H1 (cell line): ENCODE results near the gene ORAI3. TPM values are rescaled to one million over a fixed set of nuclear protein-coding genes. Genes with fewer than 3 reads are reported as not detected.

ENCODE experiments used
- CTCF ChIA-PET: fragments of 300-600 bp; sonication (Branson Sonifier 250); formaldehyde crosslinking; loops from one replicate; lab custom pipeline; 2021; ENCODE audit not compliant: partially characterized antibody; lab: Charles Lee
- POLR2A ChIA-PET: fragments of 300-600 bp; sonication (Branson Sonifier 250); formaldehyde crosslinking; loops from one replicate; lab custom pipeline; 2021; ENCODE audit warnings: inconsistent platforms; ENCODE audit not compliant: partially characterized antibody; lab: Charles Lee
- DNase-seq, 2 experiments: peaks; one replicate each; pipeline versions ENCODE4 v3.0.0 to v3.0.0-alpha.2; 2010 to 2022; ENCODE audit warnings: low spot score in 2 of 2, low read depth in 1 of 2, mixed read lengths in 1 of 2
- FAIRE-seq: peaks from 2 replicates; lab custom pipeline; 2011; peaks lifted over from hg19 to GRCh38; lab: Jason Lieb, UNC
- H2AFZ ChIP-seq: 2 replicates; pipeline ENCODE4 v1.8.1; 2012; ENCODE audit warnings: low read length, inconsistent platforms
- H2AK5ac ChIP-seq: 2 replicates; pipeline ENCODE4 v1.6.1; 2013; ENCODE audit warnings: low read depth, low read length
- H2BK120ac ChIP-seq: replicated peaks from 2 replicates; pipeline ENCODE3; 2013; ENCODE audit warnings: low read depth, low read length, inconsistent platforms
- H2BK12ac ChIP-seq: 2 replicates; pipeline ENCODE4 v1.6.1; 2013; ENCODE audit warnings: low read depth, low read length
- H2BK15ac ChIP-seq: 2 replicates; pipeline ENCODE4 v1.6.1; 2013; ENCODE audit warnings: low read length
- H2BK20ac ChIP-seq: 2 replicates; pipeline ENCODE4 v1.6.1; 2013; ENCODE audit warnings: low read length
- H2BK5ac ChIP-seq: 2 replicates; pipeline ENCODE4 v1.6.1; 2013; ENCODE audit warnings: low read depth, low read length
- H3K14ac ChIP-seq: 2 replicates; pipeline ENCODE4 v1.6.1; 2013; ENCODE audit warnings: inconsistent platforms; ENCODE audit not compliant: insufficient read length
- H3K18ac ChIP-seq: 2 replicates; pipeline ENCODE4 v1.6.1; 2013; ENCODE audit warnings: low read length; ENCODE audit errors: extremely low read depth
- H3K23ac ChIP-seq: 2 replicates; pipeline ENCODE4 v1.6.1; 2013; ENCODE audit warnings: inconsistent platforms; ENCODE audit not compliant: insufficient read length
- H3K23me2 ChIP-seq: 2 replicates; pipeline ENCODE4 v1.6.1; 2013; ENCODE audit warnings: low read depth, low read length
- H3K27ac ChIP-seq: 2 replicates; pipeline ENCODE4 v1.6.1; 2011; ENCODE audit warnings: low read depth, low read length, inconsistent platforms
- H3K27me3 ChIP-seq, 4 experiments: replicated peaks in 1 of 4; 1 replicate in 1 of 4; 2 replicates in 3 of 4; pipeline versions ENCODE4 v1.6.1 to v1.8.1; 2011 to 2013; ENCODE audit warnings: low read length in 3 of 4, mild to moderate bottlenecking in 3 of 4, inconsistent platforms in 2 of 4, mixed read lengths in 2 of 4, moderate library complexity in 1 of 4; ENCODE audit not compliant: control insufficient read depth in 3 of 4, insufficient read depth in 3 of 4; ENCODE audit errors: extremely low read depth in 1 of 4
- H3K36me3 ChIP-seq, 4 experiments: 2 replicates each; pipeline versions ENCODE4 v1.6.1 to v1.8.1; 2011 to 2013; ENCODE audit warnings: mild to moderate bottlenecking in 4 of 4, low read length in 3 of 4, moderate library complexity in 2 of 4, control low read depth in 1 of 4, inconsistent platforms in 1 of 4; ENCODE audit not compliant: insufficient read depth in 4 of 4, control insufficient read depth in 2 of 4
- H3K4ac ChIP-seq: replicated peaks from 2 replicates; pipeline ENCODE3; 2013; ENCODE audit warnings: low read length, low read depth, mixed read lengths, inconsistent platforms; ENCODE audit not compliant: insufficient read length
- H3K4me1 ChIP-seq, 4 experiments: replicated peaks in 1 of 4; 1 replicate in 1 of 4; 2 replicates in 3 of 4; pipeline versions ENCODE4 v1.6.1 to v1.8.1; 2011 to 2013; ENCODE audit warnings: low read length in 3 of 4, inconsistent platforms in 2 of 4, mixed read lengths in 1 of 4; ENCODE audit not compliant: insufficient read depth in 4 of 4, control insufficient read depth in 3 of 4
- H3K4me2 ChIP-seq, 2 experiments: 2 replicates each; pipeline versions ENCODE4 v1.6.1 to v1.8.1; 2011 to 2013; ENCODE audit warnings: low read depth in 2 of 2, low read length in 2 of 2, control low read depth in 1 of 2, inconsistent platforms in 1 of 2, mild to moderate bottlenecking in 1 of 2; ENCODE audit not compliant: insufficient read depth in 1 of 2
- H3K4me3 ChIP-seq, 4 experiments: fragments of 200-600, 300-600 bp in 1 of 4; sonication (generic), shearing (Covaris generic), sonication (Bioruptor Twin) in 1 of 4; 2 replicates each; pipeline versions ENCODE4 v1.5.1 to v1.8.1; 2011 to 2016; ENCODE audit warnings: low read length in 4 of 4, low read depth in 3 of 4, control low read depth in 2 of 4, inconsistent platforms in 2 of 4, mild to moderate bottlenecking in 2 of 4, mixed read lengths in 1 of 4, moderate library complexity in 1 of 4; ENCODE audit not compliant: insufficient read depth in 2 of 4; ENCODE audit errors: extremely low read depth in 1 of 4
- H3K56ac ChIP-seq: replicated peaks from 2 replicates; pipeline ENCODE3; 2013; ENCODE audit warnings: low read depth, mild to moderate bottlenecking, mixed read lengths, low read length, inconsistent platforms; ENCODE audit not compliant: insufficient read length
- H3K79me1 ChIP-seq: 2 replicates; pipeline ENCODE4 v1.6.1; 2013; ENCODE audit warnings: low read depth, low read length, control low read depth
- H3K79me2 ChIP-seq, 2 experiments: 2 replicates each; pipeline versions ENCODE4 v1.6.1 to v1.8.1; 2012 to 2013; ENCODE audit warnings: low read length in 2 of 2, mild to moderate bottlenecking in 2 of 2, inconsistent platforms in 1 of 2; ENCODE audit not compliant: insufficient read depth in 2 of 2, control insufficient read depth in 1 of 2
- H3K9ac ChIP-seq, 4 experiments: replicated peaks in 1 of 4; 1 replicate in 1 of 4; 2 replicates in 3 of 4; pipeline versions ENCODE4 v1.6.1 to v1.8.1; 2011 to 2013; ENCODE audit warnings: low read depth in 3 of 4, low read length in 3 of 4, control low read depth in 2 of 4, mild to moderate bottlenecking in 2 of 4, moderate library complexity in 2 of 4, inconsistent platforms in 1 of 4; ENCODE audit errors: extremely low read depth in 1 of 4
- H3K9me3 ChIP-seq, 2 experiments: 2 replicates each; pipeline versions ENCODE4 v1.6.1 to v1.8.1; 2012 to 2013; ENCODE audit warnings: mild to moderate bottlenecking in 2 of 2, moderate library complexity in 2 of 2, control low read depth in 1 of 2, inconsistent platforms in 1 of 2, low read depth in 1 of 2, low read length in 1 of 2, mixed read lengths in 1 of 2; ENCODE audit not compliant: insufficient read depth in 2 of 2
- H4K20me1 ChIP-seq, 2 experiments: replicated peaks in 1 of 2; 2 replicates each; pipeline versions ENCODE3 to v1.8.1; 2011 to 2013; ENCODE audit warnings: inconsistent platforms in 2 of 2, low read length in 2 of 2, mild to moderate bottlenecking in 1 of 2; ENCODE audit not compliant: insufficient read depth in 2 of 2, control insufficient read depth in 1 of 2
- H4K5ac ChIP-seq: 2 replicates; pipeline ENCODE4 v1.6.1; 2013; ENCODE audit warnings: low read length, low read depth, mixed read lengths, inconsistent platforms; ENCODE audit not compliant: insufficient read length
- H4K8ac ChIP-seq: 2 replicates; pipeline ENCODE4 v1.8.0; 2013; ENCODE audit warnings: mild to moderate bottlenecking, moderate library complexity, low read length, inconsistent platforms; ENCODE audit not compliant: insufficient read depth; ENCODE audit errors: extremely low read depth
- H4K91ac ChIP-seq: replicated peaks from 2 replicates; pipeline ENCODE3; 2013; ENCODE audit warnings: low read length, mixed read lengths, inconsistent platforms; ENCODE audit not compliant: insufficient read length
- CHD1 ChIP-seq: IDR thresholded peaks from 2 replicates; pipeline ENCODE4 v1.6.1; 2012; ENCODE audit warnings: low read depth, low read length, improper control_type of control experiment
- CTBP2 ChIP-seq: IDR thresholded peaks from 2 replicates; pipeline ENCODE4 v1.7.0; 2011; ENCODE audit warnings: borderline replicate concordance, mild to moderate bottlenecking, moderate library complexity, mixed read lengths, low read length; ENCODE audit not compliant: insufficient read depth, insufficient read length
- FOSL1 ChIP-seq: IDR thresholded peaks from 2 replicates; pipeline ENCODE4 v1.6.1; 2011; ENCODE audit warnings: mild to moderate bottlenecking, low read depth, low read length, moderate library complexity; ENCODE audit not compliant: insufficient read depth
- NRF1 ChIP-seq: IDR thresholded peaks from 2 replicates; pipeline ENCODE4 v1.6.1; 2011; ENCODE audit warnings: mild to moderate bottlenecking, low read depth, low read length, improper control_type of control experiment
- SAP30 ChIP-seq: fragments of 300-600 bp; sonication (generic); IDR thresholded peaks from 2 replicates; pipeline ENCODE4 v1.7.1; 2012; ENCODE audit warnings: low read length, moderate library complexity, mild to moderate bottlenecking, inconsistent platforms; ENCODE audit not compliant: insufficient read depth, insufficient replicate concordance
- SP4 ChIP-seq: IDR thresholded peaks from 2 replicates; pipeline ENCODE4 v1.6.1; 2012; ENCODE audit warnings: low read length, inconsistent platforms
- TAF1 ChIP-seq: IDR thresholded peaks from 2 replicates; pipeline ENCODE4 v1.6.1; 2011; ENCODE audit warnings: mild to moderate bottlenecking, low read depth, low read length
- WGBS, 2 experiments: shearing (Covaris generic) in 1 of 2; methylation state at CpG; one replicate each; pipeline versions ENCODE4 v1.1.6 to v1.1.7; 2013 to 2015; ENCODE audit warnings: low lambda C conversion rate in 2 of 2, mixed read lengths in 2 of 2, inconsistent platforms in 1 of 2, low coverage in 1 of 2, missing lambda C conversion rate in 1 of 2; ENCODE audit not compliant: insufficient replicate concordance in 2 of 2, insufficient coverage in 1 of 2, insufficient read length in 1 of 2; ENCODE audit errors: extremely low coverage in 1 of 2, missing lambda C conversion rate in 1 of 2; 5-methylcytosine and 5-hydroxymethylcytosine counted together
- polyA plus RNA-seq, 7 experiments: library from polyadenylated mRNA; depleted of rRNA in 3 of 7; stranded (reverse) in 5 of 7; unstranded in 2 of 7; fragments of >200 nt in 5 of 7; fragments of 200-250 nt in 2 of 7; gene quantifications; 1 replicate in 5 of 7; 2 replicates in 1 of 7; 4 replicates in 1 of 7; pipeline versions ENCODE4 v1.2.1 to v1.2.3, GENCODE V29; 2011 to 2013; ENCODE audit warnings: missing spikeins in 2 of 7, mixed read lengths in 2 of 7
- total RNA-seq: library from RNA; stranded (reverse); fragmentation: NEBNext Ultra II Directional; extraction: Animal tissue kit (Norgen Biotek cat#: 25700); gene quantifications from 2 replicates; pipeline ENCODE4 v1.2.1, GENCODE V29; 2021
- TF ChIP-seq, protein P1 (sequence below): IDR thresholded peaks from 2 replicates; pipeline ENCODE4 v1.6.1; 2012; ENCODE audit warnings: low read length, inconsistent platforms

Gene ORAI3
- total and polyA plus RNA-seq, 2 of the 8 experiments (the other 6 are each of a cell fraction or from before 2014, with no cell fraction given), result 8.7 to 24.5 TPM

DNA sequence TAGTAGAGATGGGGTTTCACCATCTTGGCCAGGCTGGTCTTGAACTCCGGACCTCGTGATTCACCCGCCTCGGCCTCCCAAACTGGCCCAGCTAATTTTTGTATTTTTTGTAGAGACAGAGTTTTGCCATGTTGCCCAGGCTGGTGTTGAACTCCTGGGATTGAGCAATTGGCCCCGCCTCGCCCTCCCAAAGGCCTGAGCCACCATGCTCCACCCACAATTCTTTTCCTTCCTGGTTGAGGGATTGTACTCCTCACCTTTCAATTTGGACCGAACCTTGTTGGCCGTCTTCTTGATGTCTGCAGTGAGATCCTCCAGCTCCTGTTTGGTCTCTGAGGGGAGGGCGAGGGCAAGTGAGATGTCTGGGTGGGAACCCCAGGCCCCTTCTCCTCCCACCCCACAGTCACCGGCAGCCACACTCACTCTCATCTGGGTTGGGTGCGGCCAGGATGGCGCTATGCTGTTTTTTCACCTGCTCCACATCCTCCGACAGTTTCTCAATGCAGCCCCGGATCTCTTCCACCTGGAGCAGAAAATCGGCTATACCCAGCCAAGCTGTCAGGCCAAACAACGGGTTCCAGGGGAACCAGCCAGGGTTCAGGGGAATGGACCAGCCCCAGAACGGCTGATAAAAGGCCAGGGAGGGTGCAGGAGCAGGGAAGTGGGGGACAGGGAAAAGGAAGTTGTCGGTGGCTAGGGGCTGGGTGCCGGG, 52.0 kb downstream of the ORAI3 start:
- no peaks in the 10 kb centered on the region for H3K36me3 ChIP-seq
- no peak overlapping the region for H3K27ac ChIP-seq
- H2BK120ac ChIP-seq, result no peak overlapping the region
- no peak overlapping the region for H2AK5ac ChIP-seq
- no peak overlapping the region for H3K4ac ChIP-seq
- DNase-seq (no peak), FAIRE-seq (no peak)
- no peak overlapping the region for H3K4me2 ChIP-seq
- WGBS, 2 experiments, result 92% methylated on average over 18 of the region's 19 CpGs; no CpG with 5 or more reads in 1 of the 2 experiments
- H4K91ac ChIP-seq, result no peak overlapping the region
- POLR2A ChIA-PET, result interaction anchor here (1.0 to 1.1 kb wide), 2 partner anchors 22 to 53 kb away, joined by 3 read pairs; no protein-coding TSS in a partner anchor
- no peak overlapping the region for H2AFZ ChIP-seq
- no peak overlapping the region for H2BK15ac ChIP-seq
- CTCF ChIA-PET, result interaction anchor here (0.7 to 2.1 kb wide), 4 partner anchors 15 to 49 kb away, joined by 3 to 5 read pairs (median 4); partner anchors contain the start of gene HSD3B7
- no peak overlapping the region for H4K8ac ChIP-seq
- H3K79me2 ChIP-seq, result no peaks in the 10 kb centered on the region
- H3K23me2 ChIP-seq, result peaks cover 12% of the 10 kb centered on the region
- no peak overlapping the region for H2BK20ac ChIP-seq
- no peak overlapping the region for H3K4me3 ChIP-seq
- no peaks in the 10 kb centered on the region; a peak in 1 of 7 replicates for H3K27me3 ChIP-seq
- no peak overlapping the region for H3K14ac ChIP-seq
- H4K20me1 ChIP-seq, result no peaks in the 10 kb centered on the region
- no peak overlapping the region for H2BK5ac ChIP-seq
- H3K4me1 ChIP-seq, result peaks cover 0 to 15% (median 10%) of the 10 kb centered on the region in 4 experiments; a peak in 6 of 7 replicates
- no peak overlapping the region for H2BK12ac ChIP-seq
- H3K79me1 ChIP-seq, result 0 out of 2 replicates have a peak, but pooled peaks cover 8% of the 10 kb centered on the region
- no peak overlapping the region for H3K23ac ChIP-seq
- no peaks in the 10 kb centered on the region for H3K9me3 ChIP-seq
- H3K56ac ChIP-seq, result no peak overlapping the region
- H4K5ac ChIP-seq, result no peak overlapping the region
- H3K18ac ChIP-seq, result no peak overlapping the region
- H3K9ac ChIP-seq, result no peak overlapping the region
- TF ChIP-seq TAF1 (no peak), SAP30 (no peak), SP4 (no peak), CTBP2 (no peak), FOSL1 (no peak), CHD1 (no peak), NRF1 (no peak)
- TF ChIP-seq, protein P1, sequence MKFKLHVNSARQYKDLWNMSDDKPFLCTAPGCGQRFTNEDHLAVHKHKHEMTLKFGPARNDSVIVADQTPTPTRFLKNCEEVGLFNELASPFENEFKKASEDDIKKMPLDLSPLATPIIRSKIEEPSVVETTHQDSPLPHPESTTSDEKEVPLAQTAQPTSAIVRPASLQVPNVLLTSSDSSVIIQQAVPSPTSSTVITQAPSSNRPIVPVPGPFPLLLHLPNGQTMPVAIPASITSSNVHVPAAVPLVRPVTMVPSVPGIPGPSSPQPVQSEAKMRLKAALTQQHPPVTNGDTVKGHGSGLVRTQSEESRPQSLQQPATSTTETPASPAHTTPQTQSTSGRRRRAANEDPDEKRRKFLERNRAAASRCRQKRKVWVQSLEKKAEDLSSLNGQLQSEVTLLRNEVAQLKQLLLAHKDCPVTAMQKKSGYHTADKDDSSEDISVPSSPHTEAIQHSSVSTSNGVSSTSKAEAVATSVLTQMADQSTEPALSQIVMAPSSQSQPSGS, result no peak
